HEK293T (cell line): ENCODE results near the gene RBM41.

ENCODE experiments used
- CTCF ChIA-PET: fragments of 350-600 bp; formaldehyde crosslinking; extraction: SDS; loops from one replicate; lab custom pipeline; 2021; ENCODE audit warnings: antibody characterized with exemption, inconsistent platforms; lab: Yijun Ruan, JAX
- POLR2A ChIA-PET: fragments of 350-600 bp; formaldehyde crosslinking; extraction: SDS; loops from one replicate; lab custom pipeline; 2020; ENCODE audit warnings: antibody characterized with exemption, inconsistent platforms; lab: Yijun Ruan, JAX
- DNase-seq: peaks from one replicate; pipeline ENCODE4 v3.0.0; 2012; ENCODE audit warnings: mixed read lengths; ENCODE audit errors: extremely low spot score
- ARNT ChIP-seq: fragments of 450-650 bp; IDR thresholded peaks from 2 replicates; pipeline ENCODE4 v1.6.1; 2017; ENCODE audit warnings: mild to moderate bottlenecking
- BHLHE40 ChIP-seq: fragments of 450-650 bp; IDR thresholded peaks from 2 replicates; pipeline ENCODE4 v1.6.1; 2016; ENCODE audit warnings: mild to moderate bottlenecking, moderate library complexity, borderline replicate concordance
- CTBP1 ChIP-seq: fragments of 450-650 bp; IDR thresholded peaks from 2 replicates; pipeline ENCODE4 v1.6.1; 2016; ENCODE audit warnings: borderline replicate concordance
- ELF4 ChIP-seq: fragments of 450-650 bp; IDR thresholded peaks from 2 replicates; pipeline ENCODE4 v1.6.1; 2017; ENCODE audit warnings: antibody characterized with exemption
- FOXK2 ChIP-seq: fragments of 450-650 bp; IDR thresholded peaks from 2 replicates; pipeline ENCODE4 v1.6.1; 2016; ENCODE audit warnings: mild to moderate bottlenecking
- FOXM1 ChIP-seq: fragments of 450-650 bp; IDR thresholded peaks from 2 replicates; pipeline ENCODE4 v1.6.1; 2017; ENCODE audit warnings: mild to moderate bottlenecking, borderline replicate concordance
- HDGF ChIP-seq: fragments of 450-650 bp; IDR thresholded peaks from 2 replicates; pipeline ENCODE4 v1.6.1; 2017; ENCODE audit warnings: antibody characterized with exemption, borderline replicate concordance
- LEF1 ChIP-seq: fragments of 450-650 bp; IDR thresholded peaks from 2 replicates; pipeline ENCODE4 v1.6.1; 2017; ENCODE audit warnings: mild to moderate bottlenecking, borderline replicate concordance
- SP1 ChIP-seq: fragments of 450-650 bp; IDR thresholded peaks from 2 replicates; pipeline ENCODE4 v1.6.1; 2017
- SUZ12 ChIP-seq: fragments of 450-650 bp; IDR thresholded peaks from 2 replicates; pipeline ENCODE4 v1.6.1; 2016; ENCODE audit warnings: mild to moderate bottlenecking
- ZNF384 ChIP-seq: fragments of 450-650 bp; IDR thresholded peaks from 2 replicates; pipeline ENCODE4 v1.6.1; 2016
- TF ChIP-seq, protein P1 (sequence below): fragments of 450-650 bp; IDR thresholded peaks from 2 replicates; pipeline ENCODE4 v1.6.1; 2016

Gene RBM41

DNA sequence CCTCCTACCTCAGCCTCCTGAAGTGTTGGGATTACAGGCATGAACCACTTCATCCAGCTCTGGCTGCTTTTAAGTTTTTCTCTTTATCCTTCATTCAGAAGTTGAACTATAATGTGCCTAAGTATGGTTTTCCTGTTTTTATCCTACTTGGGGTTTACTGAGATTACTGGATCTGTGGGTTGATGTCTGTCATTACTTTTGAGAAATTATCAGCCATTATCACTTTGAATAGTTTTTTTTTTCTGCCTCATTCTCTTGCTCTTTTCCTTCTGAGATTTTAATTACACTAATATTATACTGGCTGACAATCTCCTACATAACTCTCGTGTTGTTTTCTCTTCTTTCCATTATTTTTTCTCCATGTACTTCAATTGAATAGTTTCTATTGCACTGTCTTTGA lies 71.0 kb downstream of the RBM41 start:
- TF ChIP-seq, protein P1, sequence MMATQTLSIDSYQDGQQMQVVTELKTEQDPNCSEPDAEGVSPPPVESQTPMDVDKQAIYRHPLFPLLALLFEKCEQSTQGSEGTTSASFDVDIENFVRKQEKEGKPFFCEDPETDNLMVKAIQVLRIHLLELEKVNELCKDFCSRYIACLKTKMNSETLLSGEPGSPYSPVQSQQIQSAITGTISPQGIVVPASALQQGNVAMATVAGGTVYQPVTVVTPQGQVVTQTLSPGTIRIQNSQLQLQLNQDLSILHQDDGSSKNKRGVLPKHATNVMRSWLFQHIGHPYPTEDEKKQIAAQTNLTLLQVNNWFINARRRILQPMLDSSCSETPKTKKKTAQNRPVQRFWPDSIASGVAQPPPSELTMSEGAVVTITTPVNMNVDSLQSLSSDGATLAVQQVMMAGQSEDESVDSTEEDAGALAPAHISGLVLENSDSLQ = no peak
- no peak for TF ChIP-seq LEF1
- no peak for TF ChIP-seq CTBP1
- ChIA-PET CTCF (no interaction called here), POLR2A (no interaction called here)
- no peak for DNase-seq

DNA sequence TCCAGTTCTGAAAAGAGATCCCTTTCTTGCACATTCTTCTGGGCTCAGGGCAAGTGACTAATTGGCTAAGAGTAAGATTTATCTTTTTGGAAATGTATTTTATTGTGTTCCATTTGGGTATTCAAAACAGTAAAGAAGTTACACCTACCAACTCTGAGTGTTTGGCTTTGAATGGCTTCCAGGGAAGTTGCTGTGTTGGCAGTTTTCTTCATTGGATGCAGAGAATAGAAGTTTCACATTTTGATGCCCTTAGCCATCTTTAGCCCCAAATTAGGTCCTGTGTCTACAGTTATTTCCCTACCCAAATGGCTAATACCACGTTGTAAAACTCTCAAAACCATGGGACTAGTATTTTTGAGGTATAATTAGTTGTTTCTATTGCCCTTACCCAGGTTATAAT lies 88.9 kb downstream of the RBM41 start:
- POLR2A ChIA-PET = no interaction called here
- CTCF ChIA-PET = interaction anchor here (0.6 kb wide), 1 partner anchor 250 kb away, joined by 9 read pairs; no protein-coding TSS in a partner anchor
- no peak for DNase-seq
- TF ChIP-seq ZNF384 (no peak), FOXM1 (no peak), BHLHE40 (no peak), SP1 (no peak), HDGF (no peak), LEF1 (no peak)
- TF ChIP-seq, protein P1 = no peak

DNA sequence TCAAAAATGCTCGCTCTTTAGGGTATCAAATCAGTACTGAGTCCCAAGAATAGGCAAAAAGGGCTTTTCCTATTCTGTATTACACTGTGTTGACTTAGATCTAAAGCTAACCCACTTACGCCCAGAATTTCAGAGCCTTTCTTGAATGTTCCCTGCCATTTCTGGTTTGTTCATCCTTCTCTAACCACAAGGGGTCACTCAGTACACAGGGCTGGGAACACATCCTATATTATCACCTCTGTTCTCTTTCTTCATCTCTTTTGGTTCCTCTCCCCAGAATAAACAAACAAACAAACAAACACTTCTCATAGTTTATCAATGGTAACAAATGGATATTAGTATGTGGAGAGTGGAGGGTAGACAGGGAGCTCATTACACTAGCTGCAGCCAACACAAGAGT lies 93.1 kb downstream of the RBM41 start:
- peak; percentile 50 for DNase-seq
- TF ChIP-seq FOXK2 (no peak), HDGF (no peak), BHLHE40 (no peak)
- POLR2A ChIA-PET = no interaction called here
- CTCF ChIA-PET = interaction anchor here (0.6 to 1.2 kb wide), 6 partner anchors 13 to 755 kb away, joined by 3 to 4 read pairs (median 3); no protein-coding TSS in a partner anchor

DNA sequence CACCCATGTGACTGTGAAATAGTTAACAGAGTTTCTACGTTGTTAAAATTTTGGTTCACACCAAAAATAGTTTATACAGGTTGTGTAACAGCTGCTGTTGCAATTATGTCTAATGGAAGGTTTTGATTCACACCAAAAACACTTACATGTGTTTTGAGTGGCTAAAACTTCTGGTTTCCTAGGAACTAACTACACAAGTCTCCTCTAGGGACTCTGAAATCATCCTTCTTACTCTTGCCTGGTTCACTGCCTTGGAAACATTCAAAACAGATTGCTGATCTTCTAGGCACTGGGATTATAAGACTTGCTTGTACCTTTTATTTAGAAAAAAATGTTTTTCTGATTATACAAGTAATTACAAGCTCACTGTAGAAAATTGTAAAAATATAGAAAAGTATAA lies 103.7 kb downstream of the RBM41 start:
- ChIA-PET CTCF (no interaction called here), POLR2A (no interaction called here)
- no peak for TF ChIP-seq ARNT
- TF ChIP-seq BHLHE40 = no peak
- TF ChIP-seq ZNF384 = no peak
- no peak for TF ChIP-seq ELF4
- TF ChIP-seq HDGF = no peak
- TF ChIP-seq SUZ12 = no peak
- TF ChIP-seq FOXM1 = no peak
- TF ChIP-seq, protein P1 = no peak
- no peak for DNase-seq
